ENCODE data around the gene CCDC60. TPM values are rescaled to one million over a fixed set of nuclear protein-coding genes. Genes with fewer than 3 reads are reported as not detected.

Gene CCDC60
- polyA plus RNA-seq, 1 experiment, result not detected

- CTCF ChIA-PET, result interaction anchor here (0.5 to 0.6 kb wide), 2 partner anchors 10 to 16 kb away, joined by 3 read pairs; no protein-coding TSS in a partner anchor
- no peak overlapping the region for H3K4me3 ChIP-seq (ENCODE audit: low read depth, low read length)
- no peaks in the 10 kb centered on the region for H3K36me3 ChIP-seq (ENCODE audit: control insufficient read depth, insufficient read depth, low read length)
- DNase-seq (ENCODE audit: low read depth), result no peak
- POLR2A ChIA-PET, result no interaction called here
- no peak for TF ChIP-seq CTCF (IDR thresholded peaks at IDR 0.05; ENCODE audit: insufficient read depth, low read depth, low read length)
- H3K27me3 ChIP-seq (ENCODE audit: control insufficient read depth, insufficient read depth, low read length), result no peaks in the 10 kb centered on the region
These were observed 25.6 kb upstream of the CCDC60 start for GRCh38 chr12:119308708-119309456.

- no peak for DNase-seq (ENCODE audit: low read depth)
- TF ChIP-seq CTCF (IDR thresholded peaks at IDR 0.05; ENCODE audit: insufficient read depth, low read depth, low read length), result no peak
- no peak overlapping the region for H3K4me3 ChIP-seq (ENCODE audit: low read depth, low read length)
- CTCF ChIA-PET, result no interaction called here
- POLR2A ChIA-PET, result no interaction called here
- no peaks in the 10 kb centered on the region for H3K36me3 ChIP-seq (ENCODE audit: control insufficient read depth, insufficient read depth, low read length)
- no peaks in the 10 kb centered on the region for H3K27me3 ChIP-seq (ENCODE audit: control insufficient read depth, insufficient read depth, low read length)
These were observed 22.7 kb upstream of the CCDC60 start for GRCh38 chr12:119311878-119312277.

- POLR2A ChIA-PET, result no interaction called here
- Histone ChIP-seq H3K4me3 (ENCODE audit: low read depth, low read length) (no peak overlapping the region), H3K36me3 (ENCODE audit: control insufficient read depth, insufficient read depth, low read length) (no peaks in the 10 kb centered on the region), H3K27me3 (ENCODE audit: control insufficient read depth, insufficient read depth, low read length) (no peaks in the 10 kb centered on the region)
- CTCF ChIA-PET, result no interaction called here
- TF ChIP-seq CTCF (IDR thresholded peaks at IDR 0.05; ENCODE audit: insufficient read depth, low read depth, low read length), result no peak
- no peak for DNase-seq (ENCODE audit: low read depth)
These were observed 21.6 kb upstream of the CCDC60 start for GRCh38 chr12:119312904-119313303.

- ChIA-PET POLR2A (no interaction called here), CTCF (no interaction called here)
These were observed 20.2 kb upstream of the CCDC60 start for GRCh38 chr12:119314290-119314689.

GRCh38 chr12:119319638-119320037, 14.9 kb upstream of the CCDC60 start:
- TF ChIP-seq CTCF (IDR thresholded peaks at IDR 0.05; ENCODE audit: insufficient read depth, low read depth, low read length), result no peak
- DNase-seq (ENCODE audit: low read depth), result no peak
- H3K36me3 ChIP-seq (ENCODE audit: control insufficient read depth, insufficient read depth, low read length), result no peaks in the 10 kb centered on the region
- ChIA-PET POLR2A (no interaction called here), CTCF (interaction anchor here (1.1 kb wide), 1 partner anchor 11 kb away, joined by 3 read pairs; no protein-coding TSS in a partner anchor)
- no peaks in the 10 kb centered on the region for H3K27me3 ChIP-seq (ENCODE audit: control insufficient read depth, insufficient read depth, low read length)
- no peak overlapping the region for H3K4me3 ChIP-seq (ENCODE audit: low read depth, low read length)

More at GRCh38 chr12:119314290-119314689, 20.2 kb upstream of the CCDC60 start:
- no peaks in the 10 kb centered on the region for H3K27me3 ChIP-seq (ENCODE audit: control insufficient read depth, insufficient read depth, low read length)
- no peak overlapping the region for H3K4me3 ChIP-seq (ENCODE audit: low read depth, low read length)
- no peak for TF ChIP-seq CTCF (IDR thresholded peaks at IDR 0.05; ENCODE audit: insufficient read depth, low read depth, low read length)
- DNase-seq (ENCODE audit: low read depth), result no peak
- H3K36me3 ChIP-seq (ENCODE audit: control insufficient read depth, insufficient read depth, low read length), result no peaks in the 10 kb centered on the region
